Measurements from ENCODE around the gene TGFBR3. TPM values are rescaled to one million over a fixed set of nuclear protein-coding genes. Genes with fewer than 3 reads are reported as not detected.

The TGFBR3 gene
- total RNA-seq, 1 donor: 32.2 TPM

GRCh38 chr1:91850708-91851107, 35.2 kb downstream of the TGFBR3 start:
- Histone ChIP-seq H3K79me2 (ENCODE audit: insufficient read depth, low read length) (peaks cover 28% of the 10 kb centered on the region), H4K20me1 (ENCODE audit: insufficient read depth, low read length) (no peaks in the 10 kb centered on the region), H3K9me3 (ENCODE audit: low read depth, low read length) (no peaks in the 10 kb centered on the region), H3K27me3 (ENCODE audit: insufficient read depth, low read length) (no peaks in the 10 kb centered on the region), H3K4me1 (ENCODE audit: insufficient read depth, low read length) (peaks cover 21% of the 10 kb centered on the region), H2AFZ (ENCODE audit: low read length) (peak overlapping the region; percentile 90), H3K27ac (ENCODE audit: low read depth, low read length) (peak overlapping the region; percentile 77), H3K4me3 (ENCODE audit: insufficient read depth, low read length) (peak overlapping the region; percentile 70), H3K4me2 (ENCODE audit: insufficient read depth, low read length) (peak overlapping the region; percentile 90), H3K36me3 (ENCODE audit: insufficient read depth, low read length) (no peaks in the 10 kb centered on the region)
- DNase-seq (ENCODE audit: insufficient read length, low spot score, missing footprints): no peak
- TF ChIP-seq CTCF (IDR thresholded peaks at IDR 0.05; ENCODE audit: extremely low read depth, low read depth, low read length): no peak

- no peak overlapping the region for H3K4me3 ChIP-seq (ENCODE audit: insufficient read depth, low read length)
Observed at GRCh38 chr1:91847851-91848250, 38.1 kb downstream of the TGFBR3 start.

GRCh38 chr1:91846639-91847013, 39.3 kb downstream of the TGFBR3 start:
- Histone ChIP-seq H3K27ac (ENCODE audit: low read depth, low read length) (no peak overlapping the region), H3K4me2 (ENCODE audit: insufficient read depth, low read length) (no peak overlapping the region), H3K36me3 (ENCODE audit: insufficient read depth, low read length) (no peaks in the 10 kb centered on the region), H3K79me2 (ENCODE audit: insufficient read depth, low read length) (peaks cover 43% of the 10 kb centered on the region), H3K4me1 (ENCODE audit: insufficient read depth, low read length) (peaks cover 33% of the 10 kb centered on the region), H3K4me3 (ENCODE audit: insufficient read depth, low read length) (no peak overlapping the region), H3K9me3 (ENCODE audit: low read depth, low read length) (no peaks in the 10 kb centered on the region), H3K27me3 (ENCODE audit: insufficient read depth, low read length) (no peaks in the 10 kb centered on the region), H2AFZ (ENCODE audit: low read length) (no peak overlapping the region), H4K20me1 (ENCODE audit: insufficient read depth, low read length) (no peaks in the 10 kb centered on the region)
- no peak for DNase-seq (ENCODE audit: insufficient read length, low spot score, missing footprints)
- TF ChIP-seq CTCF (IDR thresholded peaks at IDR 0.05; ENCODE audit: extremely low read depth, low read depth, low read length): no peak

More at GRCh38 chr1:91847851-91848250, 38.1 kb downstream of the TGFBR3 start:
- H3K27ac ChIP-seq (ENCODE audit: low read depth, low read length): no peak overlapping the region
- no peaks in the 10 kb centered on the region for H3K36me3 ChIP-seq (ENCODE audit: insufficient read depth, low read length)
- no peak for TF ChIP-seq CTCF (IDR thresholded peaks at IDR 0.05; ENCODE audit: extremely low read depth, low read depth, low read length)
- no peak for DNase-seq (ENCODE audit: insufficient read length, low spot score, missing footprints)
- H3K79me2 ChIP-seq (ENCODE audit: insufficient read depth, low read length): peaks cover 34% of the 10 kb centered on the region
- no peak overlapping the region for H2AFZ ChIP-seq (ENCODE audit: low read length)
- H3K9me3 ChIP-seq (ENCODE audit: low read depth, low read length): no peaks in the 10 kb centered on the region
- H3K27me3 ChIP-seq (ENCODE audit: insufficient read depth, low read length): no peaks in the 10 kb centered on the region
- H3K4me1 ChIP-seq (ENCODE audit: insufficient read depth, low read length): peaks cover 34% of the 10 kb centered on the region
- H3K4me2 ChIP-seq (ENCODE audit: insufficient read depth, low read length): no peak overlapping the region
- H4K20me1 ChIP-seq (ENCODE audit: insufficient read depth, low read length): no peaks in the 10 kb centered on the region

- H3K4me1 ChIP-seq (ENCODE audit: insufficient read depth, low read length): peaks cover 31% of the 10 kb centered on the region
Observed at GRCh38 chr1:91846007-91846638, 39.8 kb downstream of the TGFBR3 start.

More at GRCh38 chr1:91846007-91846638, 39.8 kb downstream of the TGFBR3 start:
- Histone ChIP-seq H3K27me3 (ENCODE audit: insufficient read depth, low read length) (no peaks in the 10 kb centered on the region), H3K9me3 (ENCODE audit: low read depth, low read length) (no peaks in the 10 kb centered on the region), H2AFZ (ENCODE audit: low read length) (no peak overlapping the region), H3K27ac (ENCODE audit: low read depth, low read length) (peak overlapping the region; percentile 74), H4K20me1 (ENCODE audit: insufficient read depth, low read length) (no peaks in the 10 kb centered on the region), H3K4me2 (ENCODE audit: insufficient read depth, low read length) (peak overlapping the region; percentile 5), H3K79me2 (ENCODE audit: insufficient read depth, low read length) (peaks cover 43% of the 10 kb centered on the region), H3K4me3 (ENCODE audit: insufficient read depth, low read length) (no peak overlapping the region), H3K36me3 (ENCODE audit: insufficient read depth, low read length) (no peaks in the 10 kb centered on the region)
- no peak for DNase-seq (ENCODE audit: insufficient read length, low spot score, missing footprints)
- no peak for TF ChIP-seq CTCF (IDR thresholded peaks at IDR 0.05; ENCODE audit: extremely low read depth, low read depth, low read length)
